ENCODE results near the gene LRPAP1.

GRCh38 chr4:3520276-3520675 lies 11.9 kb downstream of the LRPAP1 start:
- no peak for TF ChIP-seq CTCF (IDR thresholded peaks at IDR 0.05 in 2 of 3, conservative IDR thresholded peaks at IDR 0.05 in 1 of 3; ENCODE audit: borderline replicate concordance in 1 of 3, insufficient read depth in 1 of 3, low read depth in 2 of 3, low read length in 2 of 3)
- no peak for TF ChIP-seq RAD21 (IDR thresholded peaks at IDR 0.05; ENCODE audit: low read depth)
- no peak for TF ChIP-seq POLR2A (IDR thresholded peaks at IDR 0.05; ENCODE audit: borderline replicate concordance, extremely low read depth, insufficient read depth, insufficient read length)
- TF ChIP-seq CEBPB (IDR thresholded peaks at IDR 0.05; ENCODE audit: low read depth): no peak
- no peak for TF ChIP-seq REST (IDR thresholded peaks at IDR 0.05; ENCODE audit: low read depth)
- TF ChIP-seq ZBTB33 (IDR thresholded peaks at IDR 0.05; ENCODE audit: extremely low read depth, insufficient replicate concordance, low read length): no peak
- TF ChIP-seq TCF7L2 (IDR thresholded peaks at IDR 0.05; ENCODE audit: borderline replicate concordance, extremely low read depth, insufficient read depth, insufficient read length): no peak
- TF ChIP-seq YY1 (IDR thresholded peaks at IDR 0.05; ENCODE audit: extremely low read depth, insufficient replicate concordance, low read depth, low read length): no peak
- TF ChIP-seq SP1 (IDR thresholded peaks at IDR 0.05; ENCODE audit: low read depth): no peak
- TF ChIP-seq ELF1 (IDR thresholded peaks at IDR 0.05; ENCODE audit: borderline replicate concordance, low read depth): no peak
- TF ChIP-seq POLR2AphosphoS5 (IDR thresholded peaks at IDR 0.05; ENCODE audit: low read depth, low read length): no peak
- TF ChIP-seq EZH2 (IDR thresholded peaks at IDR 0.05): no peak
- TF ChIP-seq EGR1 (IDR thresholded peaks at IDR 0.05; ENCODE audit: low read depth): no peak
- TF ChIP-seq SRF (IDR thresholded peaks at IDR 0.05; ENCODE audit: low read depth): no peak

Measured in HCT116 (cell line).